OCI-LY3 (cell line): ENCODE measurements around the gene TSR1.

ENCODE experiments used
- H2AFZ ChIP-seq: fragments of 200-600, 300-600 bp; shearing (Covaris generic); 2 replicates; pipeline ENCODE4 v1.6.0; 2014; ENCODE audit warnings: antibody characterized with exemption, low read depth, low read length
- H3K27ac ChIP-seq: fragments of 200-600, 300-600 bp; sonication (generic); 2 replicates; pipeline ENCODE4 v1.5.1; 2014; ENCODE audit warnings: mild to moderate bottlenecking, low read length, moderate library complexity, mixed read lengths
- H3K27me3 ChIP-seq: fragments of 200-600, 300-600 bp; sonication (generic); 2 replicates; pipeline ENCODE4 v1.6.1; 2014; ENCODE audit warnings: low read depth, low read length, mixed read lengths
- H3K36me3 ChIP-seq: fragments of 200-600, 300-600 bp; sonication (generic); replicated peaks from 2 replicates; pipeline ENCODE3; 2014; ENCODE audit warnings: low read depth, low read length, mixed read lengths
- H3K4me1 ChIP-seq: fragments of 300-600, 200-600 bp; sonication (generic); 2 replicates; pipeline ENCODE4 v1.6.1; 2014; ENCODE audit warnings: low read length, mixed read lengths
- H3K4me2 ChIP-seq: fragments of 200-600, 300-600 bp; sonication (generic); 2 replicates; pipeline ENCODE4 v1.6.1; 2014; ENCODE audit warnings: low read length, mixed read lengths
- H3K4me3 ChIP-seq: fragments of 300-600, 200-600 bp; sonication (generic); 2 replicates; pipeline ENCODE4 v1.5.1; 2014; ENCODE audit warnings: antibody characterized with exemption, mild to moderate bottlenecking, low read length, moderate library complexity
- H3K79me2 ChIP-seq: fragments of 300-600, 200-600 bp; shearing (Covaris generic); 2 replicates; pipeline ENCODE4 v1.6.1; 2014; ENCODE audit warnings: mild to moderate bottlenecking, low read length, mixed read lengths
- H3K9ac ChIP-seq: fragments of 300-600, 200-600 bp; shearing (Covaris generic); 2 replicates; pipeline ENCODE4 v1.6.0; 2014; ENCODE audit warnings: mild to moderate bottlenecking, low read length, moderate library complexity
- H3K9me3 ChIP-seq: fragments of 200-600, 300-600 bp; shearing (Covaris generic); 2 replicates; pipeline ENCODE4 v1.6.1; 2014; ENCODE audit warnings: low read length, mixed read lengths; ENCODE audit not compliant: insufficient read depth
- H4K20me1 ChIP-seq: fragments of 200-600, 300-600 bp; sonication (generic); 2 replicates; pipeline ENCODE4 v1.6.1; 2016; ENCODE audit warnings: low read length, mixed read lengths; ENCODE audit not compliant: insufficient read depth
- EZH2phosphoT487 ChIP-seq: fragments of 200-600 bp; shearing (Covaris generic); IDR thresholded peaks from 2 replicates; pipeline ENCODE4 v1.6.1; 2018; ENCODE audit warnings: antibody characterized with exemption, mixed run types, low read depth
- TF ChIP-seq, protein P1 (sequence below): fragments of 200-600, 300-600 bp; sonication (generic); IDR thresholded peaks from 2 replicates; pipeline ENCODE4 v1.5.1; 2014; ENCODE audit warnings: antibody characterized with exemption, low read length, low read depth

Gene TSR1

GRCh38 chr17:2295575-2295974 lies 40.7 kb downstream of the TSR1 start:
- no peaks in the 10 kb centered on the region for H3K27me3 ChIP-seq
- no peaks in the 10 kb centered on the region for H3K9me3 ChIP-seq
- H3K4me2 ChIP-seq, result no peak overlapping the region
- no peak overlapping the region for H3K4me3 ChIP-seq
- H3K36me3 ChIP-seq, result no peaks in the 10 kb centered on the region
- no peaks in the 10 kb centered on the region for H3K79me2 ChIP-seq
- no peaks in the 10 kb centered on the region for H3K4me1 ChIP-seq
- H3K9ac ChIP-seq, result no peak overlapping the region
- no peak overlapping the region for H2AFZ ChIP-seq
- TF ChIP-seq, protein P1, sequence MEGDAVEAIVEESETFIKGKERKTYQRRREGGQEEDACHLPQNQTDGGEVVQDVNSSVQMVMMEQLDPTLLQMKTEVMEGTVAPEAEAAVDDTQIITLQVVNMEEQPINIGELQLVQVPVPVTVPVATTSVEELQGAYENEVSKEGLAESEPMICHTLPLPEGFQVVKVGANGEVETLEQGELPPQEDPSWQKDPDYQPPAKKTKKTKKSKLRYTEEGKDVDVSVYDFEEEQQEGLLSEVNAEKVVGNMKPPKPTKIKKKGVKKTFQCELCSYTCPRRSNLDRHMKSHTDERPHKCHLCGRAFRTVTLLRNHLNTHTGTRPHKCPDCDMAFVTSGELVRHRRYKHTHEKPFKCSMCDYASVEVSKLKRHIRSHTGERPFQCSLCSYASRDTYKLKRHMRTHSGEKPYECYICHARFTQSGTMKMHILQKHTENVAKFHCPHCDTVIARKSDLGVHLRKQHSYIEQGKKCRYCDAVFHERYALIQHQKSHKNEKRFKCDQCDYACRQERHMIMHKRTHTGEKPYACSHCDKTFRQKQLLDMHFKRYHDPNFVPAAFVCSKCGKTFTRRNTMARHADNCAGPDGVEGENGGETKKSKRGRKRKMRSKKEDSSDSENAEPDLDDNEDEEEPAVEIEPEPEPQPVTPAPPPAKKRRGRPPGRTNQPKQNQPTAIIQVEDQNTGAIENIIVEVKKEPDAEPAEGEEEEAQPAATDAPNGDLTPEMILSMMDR, result no peak
- H3K27ac ChIP-seq, result no peak overlapping the region
- no peaks in the 10 kb centered on the region for H4K20me1 ChIP-seq

DNA sequence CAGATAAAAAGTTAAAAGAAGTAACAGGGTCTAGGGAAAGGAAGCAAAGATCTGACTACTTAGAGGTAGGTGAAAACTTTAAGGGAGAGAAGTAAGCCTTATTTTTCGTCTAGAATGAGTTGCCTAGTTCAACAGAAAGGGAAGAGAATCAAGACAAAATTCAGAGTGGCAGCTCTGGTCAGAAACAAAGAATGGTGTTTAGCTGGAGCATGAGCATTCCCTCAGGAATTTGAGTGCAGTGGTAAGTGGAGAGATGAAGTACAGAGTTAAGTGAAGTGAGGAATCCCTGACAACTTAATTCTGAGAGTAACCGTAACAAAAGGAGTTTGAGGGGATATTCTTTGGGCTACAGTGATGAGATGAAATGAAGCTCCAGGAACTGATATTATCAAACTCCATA lies 44.2 kb downstream of the TSR1 start:
- Histone ChIP-seq H3K27me3 (no peaks in the 10 kb centered on the region), H3K36me3 (no peaks in the 10 kb centered on the region), H2AFZ (no peak overlapping the region), H3K79me2 (no peaks in the 10 kb centered on the region), H3K27ac (no peak overlapping the region), H4K20me1 (no peaks in the 10 kb centered on the region), H3K4me3 (no peak overlapping the region), H3K4me1 (no peaks in the 10 kb centered on the region), H3K9me3 (no peaks in the 10 kb centered on the region), H3K9ac (no peak overlapping the region), H3K4me2 (no peak overlapping the region)
- TF ChIP-seq EZH2phosphoT487, result no peak
- TF ChIP-seq, protein P1, result no peak

GRCh38 chr17:2289878-2290478 lies 46.3 kb downstream of the TSR1 start:
- Histone ChIP-seq H3K27me3 (no peaks in the 10 kb centered on the region), H3K79me2 (no peaks in the 10 kb centered on the region), H3K9me3 (no peaks in the 10 kb centered on the region), H3K4me3 (no peak overlapping the region), H3K4me2 (no peak overlapping the region), H3K4me1 (no peaks in the 10 kb centered on the region), H2AFZ (no peak overlapping the region), H4K20me1 (no peaks in the 10 kb centered on the region), H3K9ac (no peak overlapping the region), H3K27ac (no peak overlapping the region), H3K36me3 (no peaks in the 10 kb centered on the region)
- TF ChIP-seq, protein P1, result no peak
- no peak for TF ChIP-seq EZH2phosphoT487

DNA sequence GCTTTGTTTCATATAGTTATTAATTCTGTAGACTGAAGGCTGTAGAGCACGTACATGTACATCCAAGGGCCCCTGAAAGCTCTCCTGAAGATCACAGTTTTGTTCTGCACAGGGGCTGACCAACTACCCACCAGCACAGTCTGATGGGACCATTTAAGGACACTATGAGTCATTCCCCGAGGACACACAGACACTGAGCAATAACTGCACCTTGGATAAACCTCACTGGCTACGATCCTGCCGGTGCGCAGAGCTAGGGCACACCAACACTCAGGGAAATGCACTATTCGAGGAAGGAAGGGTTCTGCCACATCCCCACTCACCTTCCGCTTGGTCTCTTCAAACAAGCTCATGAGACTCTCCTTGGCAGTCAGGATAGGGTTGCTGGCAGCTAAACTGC lies 53.0 kb downstream of the TSR1 start:
- H3K4me3 ChIP-seq, result no peak overlapping the region
- H3K79me2 ChIP-seq, result no peaks in the 10 kb centered on the region
- no peak for TF ChIP-seq EZH2phosphoT487
- TF ChIP-seq, protein P1, result no peak
- peaks cover 2% of the 10 kb centered on the region for H3K36me3 ChIP-seq
- H3K4me1 ChIP-seq, result no peaks in the 10 kb centered on the region
- H3K27me3 ChIP-seq, result no peaks in the 10 kb centered on the region
- H3K27ac ChIP-seq, result no peak overlapping the region
- H3K9me3 ChIP-seq, result no peaks in the 10 kb centered on the region
- no peak overlapping the region for H3K9ac ChIP-seq
- no peak overlapping the region for H2AFZ ChIP-seq
- no peak overlapping the region for H3K4me2 ChIP-seq
- no peaks in the 10 kb centered on the region for H4K20me1 ChIP-seq
